NB4 (cell line): Measurements from ENCODE around the gene MAP3K15.

Experiments used
- DNase-seq: peaks from one replicate; pipeline ENCODE4 v3.0.0; 2010; ENCODE audit warnings: low read depth
- H3K4me3 ChIP-seq: one replicate; pipeline ENCODE4 v1.5.1; 2011; ENCODE audit warnings: mild to moderate bottlenecking, low read depth, low read length, moderate library complexity
- MYC ChIP-seq: IDR thresholded peaks from 2 replicates; pipeline ENCODE4 v1.6.1; 2011; ENCODE audit warnings: low read depth, low read length
- POLR2A ChIP-seq: IDR thresholded peaks from 2 replicates; pipeline ENCODE4 v1.6.1; 2011; ENCODE audit warnings: mild to moderate bottlenecking; ENCODE audit not compliant: insufficient read length; ENCODE audit errors: extremely low read depth
- TF ChIP-seq, protein P1 (sequence below): IDR thresholded peaks from 2 replicates; pipeline ENCODE4 v1.6.1; 2011; ENCODE audit warnings: low read depth, low read length
- TF ChIP-seq, protein P2 (sequence below): IDR thresholded peaks from one replicate; pipeline ENCODE4 v1.5.1; 2012; ENCODE audit warnings: low read depth, low read length

The MAP3K15 gene

DNA sequence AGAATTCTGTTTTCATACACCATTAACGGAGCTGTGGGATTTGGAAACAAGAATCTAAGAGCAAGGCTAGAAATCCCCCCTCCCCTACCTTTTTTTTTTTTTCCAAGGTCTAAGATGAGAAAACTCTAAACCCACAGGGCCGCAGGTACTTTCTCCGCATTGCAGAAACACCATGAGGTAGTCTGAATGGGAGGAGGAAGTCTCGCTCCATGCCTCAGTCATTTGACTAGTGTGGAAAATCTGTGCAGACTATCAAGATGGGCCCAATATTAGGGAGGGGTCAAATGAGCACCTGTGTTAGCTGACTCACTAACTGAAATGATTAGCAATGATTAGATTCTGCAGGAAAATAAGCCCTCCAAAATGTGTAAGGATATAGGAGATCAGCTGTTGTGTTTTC, 40.9 kb upstream of the MAP3K15 start:
- no peak overlapping the region for H3K4me3 ChIP-seq
- no peak for TF ChIP-seq POLR2A
- TF ChIP-seq, protein P1, sequence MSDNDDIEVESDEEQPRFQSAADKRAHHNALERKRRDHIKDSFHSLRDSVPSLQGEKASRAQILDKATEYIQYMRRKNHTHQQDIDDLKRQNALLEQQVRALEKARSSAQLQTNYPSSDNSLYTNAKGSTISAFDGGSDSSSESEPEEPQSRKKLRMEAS: no peak
- TF ChIP-seq MYC: no peak
- TF ChIP-seq, protein P2, sequence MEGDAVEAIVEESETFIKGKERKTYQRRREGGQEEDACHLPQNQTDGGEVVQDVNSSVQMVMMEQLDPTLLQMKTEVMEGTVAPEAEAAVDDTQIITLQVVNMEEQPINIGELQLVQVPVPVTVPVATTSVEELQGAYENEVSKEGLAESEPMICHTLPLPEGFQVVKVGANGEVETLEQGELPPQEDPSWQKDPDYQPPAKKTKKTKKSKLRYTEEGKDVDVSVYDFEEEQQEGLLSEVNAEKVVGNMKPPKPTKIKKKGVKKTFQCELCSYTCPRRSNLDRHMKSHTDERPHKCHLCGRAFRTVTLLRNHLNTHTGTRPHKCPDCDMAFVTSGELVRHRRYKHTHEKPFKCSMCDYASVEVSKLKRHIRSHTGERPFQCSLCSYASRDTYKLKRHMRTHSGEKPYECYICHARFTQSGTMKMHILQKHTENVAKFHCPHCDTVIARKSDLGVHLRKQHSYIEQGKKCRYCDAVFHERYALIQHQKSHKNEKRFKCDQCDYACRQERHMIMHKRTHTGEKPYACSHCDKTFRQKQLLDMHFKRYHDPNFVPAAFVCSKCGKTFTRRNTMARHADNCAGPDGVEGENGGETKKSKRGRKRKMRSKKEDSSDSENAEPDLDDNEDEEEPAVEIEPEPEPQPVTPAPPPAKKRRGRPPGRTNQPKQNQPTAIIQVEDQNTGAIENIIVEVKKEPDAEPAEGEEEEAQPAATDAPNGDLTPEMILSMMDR: no peak
- DNase-seq: no peak

DNA sequence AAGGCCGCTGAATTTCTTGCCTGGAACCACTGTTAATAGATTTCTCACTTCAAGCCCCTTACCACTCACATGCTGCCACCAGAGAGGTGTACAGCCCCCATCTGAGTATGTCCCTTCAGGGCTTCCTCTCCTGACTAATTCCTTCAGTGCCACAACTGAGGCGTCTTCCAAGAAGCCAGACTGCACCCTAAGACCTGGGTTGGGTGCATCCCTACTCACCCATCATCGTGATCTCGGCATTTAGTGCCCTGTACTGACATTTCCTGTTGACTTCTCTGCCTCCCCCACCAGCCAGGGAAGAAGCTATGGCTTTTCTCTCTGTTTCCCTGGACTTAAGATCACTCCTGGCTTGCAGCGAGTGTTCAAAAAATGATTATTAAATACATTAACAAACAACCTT, 40.4 kb upstream of the MAP3K15 start:
- no peak for DNase-seq
- TF ChIP-seq MYC (no peak), POLR2A (no peak)
- TF ChIP-seq, protein P2: no peak
- TF ChIP-seq, protein P1: no peak
- H3K4me3 ChIP-seq: no peak overlapping the region

DNA sequence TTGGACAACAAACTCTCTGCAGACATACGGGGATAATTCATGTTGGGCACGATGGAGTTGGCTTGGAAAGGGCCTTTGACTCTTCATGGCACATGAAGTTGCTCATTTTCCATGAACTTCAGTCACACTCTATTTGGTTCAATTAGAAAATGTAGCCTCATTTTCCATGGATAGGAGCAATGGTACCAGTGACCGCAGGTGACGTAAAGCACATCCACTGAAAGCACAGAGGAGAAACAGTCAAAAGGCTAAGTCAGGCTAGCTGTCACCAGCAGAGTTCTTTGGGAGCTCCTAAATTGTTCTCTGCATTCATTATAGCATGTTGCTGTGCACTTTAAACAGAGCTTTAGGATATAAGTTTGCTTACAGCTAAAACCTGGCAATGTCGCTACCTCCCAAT, 39.9 kb upstream of the MAP3K15 start:
- TF ChIP-seq POLR2A (no peak), MYC (no peak)
- TF ChIP-seq, protein P1: no peak
- TF ChIP-seq, protein P2: no peak
- H3K4me3 ChIP-seq: no peak overlapping the region
- DNase-seq: no peak

DNA sequence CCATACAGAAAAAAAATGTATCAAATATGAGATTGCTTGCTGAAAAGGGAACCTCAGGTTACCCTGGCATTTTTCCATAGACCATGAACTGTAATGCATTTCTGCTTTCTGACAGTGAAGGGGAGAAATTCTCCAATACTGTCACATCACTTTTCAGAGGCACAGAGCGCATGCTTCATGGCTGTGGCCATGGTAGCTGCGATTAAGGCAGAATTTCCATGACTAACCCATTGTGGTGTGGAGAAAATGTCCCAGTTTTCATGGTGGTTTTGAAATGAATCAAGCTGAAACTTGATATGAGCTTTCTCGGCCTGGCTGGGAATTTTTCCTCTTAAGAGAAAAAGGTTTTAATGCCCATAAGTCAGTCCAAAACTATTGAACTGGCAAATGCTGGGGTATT, 39.5 kb upstream of the MAP3K15 start:
- DNase-seq: no peak
- no peak overlapping the region for H3K4me3 ChIP-seq
- TF ChIP-seq POLR2A: no peak
- TF ChIP-seq, protein P2: no peak
- no peak for TF ChIP-seq MYC
- TF ChIP-seq, protein P1: no peak

DNA sequence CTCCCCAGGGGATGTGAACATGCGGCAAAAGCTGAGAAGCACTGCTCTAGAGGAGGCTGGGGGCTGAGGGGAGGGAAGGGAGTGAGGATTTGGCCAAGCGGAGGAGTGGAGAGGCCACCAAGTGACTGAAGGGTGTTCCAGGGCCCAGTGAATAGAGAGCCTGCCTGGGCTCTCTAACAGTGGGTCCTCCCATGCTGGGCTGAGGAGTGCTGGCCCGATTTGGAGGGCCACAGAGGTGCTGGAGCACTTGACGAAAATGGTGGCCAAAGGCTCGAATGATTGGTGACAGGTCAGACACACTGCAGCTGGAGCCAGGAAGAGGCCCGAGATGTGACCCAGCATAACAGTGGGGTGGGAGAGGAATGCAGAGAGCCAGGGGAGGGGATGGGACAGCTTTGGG, 37.5 kb upstream of the MAP3K15 start:
- H3K4me3 ChIP-seq: no peak overlapping the region
- DNase-seq: no peak
- TF ChIP-seq, protein P2: no peak
- no peak for TF ChIP-seq MYC
- TF ChIP-seq, protein P1: no peak

DNA sequence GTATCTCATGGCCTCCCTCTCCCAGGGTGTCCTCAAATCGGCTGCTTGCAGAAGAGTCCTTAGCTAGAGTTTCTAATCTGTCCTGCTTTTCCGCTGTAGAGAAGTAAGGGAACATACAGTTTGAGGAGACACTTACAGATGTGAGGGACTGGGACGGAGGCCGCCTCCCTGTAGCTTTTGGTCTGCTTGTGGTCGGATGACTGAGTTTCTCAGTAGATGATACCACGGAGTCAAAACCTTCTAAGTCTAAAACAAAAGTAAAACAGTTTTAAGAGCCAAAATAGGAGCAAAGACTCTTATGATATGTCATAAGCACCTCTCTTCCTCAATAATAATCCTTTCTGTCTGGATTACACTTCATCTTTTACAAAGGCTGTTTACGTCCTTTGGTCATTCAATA, 34.5 kb upstream of the MAP3K15 start:
- no peak overlapping the region for H3K4me3 ChIP-seq
- TF ChIP-seq MYC: no peak
- TF ChIP-seq, protein P1: no peak
- no peak for DNase-seq
